Measurements from ENCODE around the gene BOD1L2. TPM values are rescaled to one million over a fixed set of nuclear protein-coding genes. Genes with fewer than 3 reads are reported as not detected.

The BOD1L2 gene
- total and polyA plus RNA-seq, 9 donors = not detected

DNA sequence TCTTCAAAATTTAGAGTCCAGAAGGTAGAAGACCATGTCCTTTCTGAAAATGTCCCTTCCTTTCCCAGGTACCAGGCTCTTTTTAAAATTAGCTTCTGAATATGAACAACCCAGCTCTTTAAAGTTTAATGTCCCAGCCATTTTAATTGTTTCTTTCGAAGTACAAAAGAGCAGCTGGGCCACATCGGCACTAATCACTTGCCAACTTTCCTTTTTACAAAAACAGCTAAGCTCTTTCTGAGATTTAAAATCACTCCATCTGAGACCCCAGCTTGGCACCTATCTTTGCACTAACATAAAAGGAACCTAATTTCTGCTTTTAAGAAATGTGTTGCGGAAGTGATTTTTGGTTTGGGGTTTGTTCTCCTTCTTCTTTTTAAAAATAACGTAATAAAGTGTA lies 2.6 kb downstream of the BOD1L2 start:
- WGBS (ENCODE audit: insufficient coverage) = 50% methylated on average over 1 of the region's 4 CpGs

DNA sequence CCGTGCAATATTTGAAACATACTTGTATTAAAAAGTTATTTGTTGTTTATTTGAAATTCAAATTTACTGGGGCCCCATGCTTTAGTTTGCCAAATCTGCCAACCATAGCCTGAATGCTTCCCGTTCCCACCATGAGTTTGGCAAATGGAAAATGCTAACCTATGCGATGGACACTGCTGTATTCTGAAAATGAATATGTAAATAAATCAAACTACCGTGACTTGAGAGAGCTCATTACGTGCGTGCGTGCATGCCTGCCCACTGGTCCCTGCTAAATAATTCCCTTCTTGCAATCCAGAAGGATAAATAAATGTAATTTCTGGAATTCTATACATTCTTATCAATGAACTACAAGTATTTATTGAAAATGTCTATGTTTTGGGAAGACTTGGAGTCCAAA lies 3.2 kb downstream of the BOD1L2 start:
- peaks cover 12% of the 10 kb centered on the region for H3K4me1 ChIP-seq (ENCODE audit: control insufficient read depth, insufficient read depth, low read length)
- H3K36me3 ChIP-seq (ENCODE audit: control insufficient read depth, insufficient read depth, low read length) = no peaks in the 10 kb centered on the region
- WGBS (ENCODE audit: insufficient coverage) = no CpG with 5 or more reads among the region's 7 CpGs
- DNase-seq = no peak
- H3K27ac ChIP-seq (ENCODE audit: low read length) = no peak overlapping the region
- no peaks in the 10 kb centered on the region for H3K9me3 ChIP-seq (replicated peaks; ENCODE audit: control insufficient read depth, low read depth, low read length)
- no peak overlapping the region for H3K4me3 ChIP-seq (ENCODE audit: low read length)
- no peaks in the 10 kb centered on the region for H3K27me3 ChIP-seq (ENCODE audit: control insufficient read depth, insufficient read depth, low read length)

More for the DNA sequence above, 2.6 kb downstream of the BOD1L2 start:
- Histone ChIP-seq H3K9me3 (replicated peaks; ENCODE audit: control insufficient read depth, low read depth, low read length) (no peaks in the 10 kb centered on the region), H3K4me3 (ENCODE audit: low read length) (no peak overlapping the region), H3K36me3 (ENCODE audit: control insufficient read depth, insufficient read depth, low read length) (no peaks in the 10 kb centered on the region), H3K4me1 (ENCODE audit: control insufficient read depth, insufficient read depth, low read length) (peaks cover 12% of the 10 kb centered on the region), H3K27me3 (ENCODE audit: control insufficient read depth, insufficient read depth, low read length) (no peaks in the 10 kb centered on the region), H3K27ac (ENCODE audit: low read length) (no peak overlapping the region)
- peak; percentile 3 for DNase-seq

DNA sequence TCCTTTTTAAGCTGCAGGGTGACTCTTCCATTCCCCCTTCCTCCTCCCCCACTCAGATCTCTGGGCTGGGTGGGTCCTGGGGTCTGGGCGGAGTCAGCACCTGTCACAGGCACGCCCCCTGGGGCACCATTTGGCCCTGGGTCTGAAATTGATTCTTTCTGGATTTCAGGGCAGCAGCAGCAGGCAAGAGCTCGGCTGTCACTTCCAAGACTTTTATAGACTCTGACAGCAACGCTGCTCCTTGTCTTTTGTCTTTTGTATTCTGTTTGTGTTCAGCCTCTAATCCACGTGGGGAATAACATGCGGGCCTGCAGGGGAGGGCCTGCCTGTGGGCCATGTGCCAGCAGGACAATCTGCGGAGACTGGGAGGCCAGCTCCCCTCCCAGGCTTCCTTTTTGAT lies 3.9 kb downstream of the BOD1L2 start:
- 8% methylated on average over 6 of the region's 7 CpGs for WGBS (ENCODE audit: insufficient coverage)
- peak; percentile 37 for DNase-seq
- H3K4me1 ChIP-seq (ENCODE audit: control insufficient read depth, insufficient read depth, low read length) = peaks cover 12% of the 10 kb centered on the region

DNA sequence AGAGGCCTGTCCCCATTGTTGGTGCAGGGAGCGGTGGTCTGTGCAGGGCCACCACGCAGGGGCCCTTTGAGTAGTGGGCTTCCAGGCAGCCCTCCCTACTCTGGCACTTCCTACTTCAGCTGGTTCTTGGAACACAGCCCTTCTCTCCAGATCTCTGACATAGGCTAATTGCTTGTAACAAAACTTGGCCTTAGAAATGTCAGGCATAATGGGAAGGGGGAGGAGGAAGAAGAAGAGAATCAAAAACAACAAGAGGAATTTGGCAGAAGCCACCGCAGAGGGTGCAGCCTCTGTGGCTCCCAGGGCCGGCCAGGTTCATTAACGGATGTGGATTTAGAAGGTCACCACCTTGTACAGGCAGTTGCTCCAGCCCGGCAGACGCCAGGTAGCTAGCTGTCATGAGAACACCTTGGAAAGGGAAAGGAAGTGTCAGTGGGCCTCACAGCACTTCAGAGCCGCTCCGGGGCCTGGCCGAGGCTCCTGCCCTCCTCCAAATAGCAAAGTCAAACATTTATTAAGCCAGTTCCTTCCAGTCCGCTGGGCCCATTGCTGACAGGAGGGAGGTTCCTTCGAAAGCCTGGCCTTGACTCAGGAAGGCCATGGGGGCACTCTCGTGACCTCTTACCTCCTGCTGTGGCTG lies 7.4 kb downstream of the BOD1L2 start:
- no peak overlapping the region for H3K27ac ChIP-seq (ENCODE audit: low read length)
- no peak overlapping the region for H3K4me3 ChIP-seq (ENCODE audit: low read length)
- WGBS (ENCODE audit: insufficient coverage) = 62% methylated on average over 8 of the region's 13 CpGs
- H3K36me3 ChIP-seq (ENCODE audit: control insufficient read depth, insufficient read depth, low read length) = no peaks in the 10 kb centered on the region
- no peaks in the 10 kb centered on the region for H3K27me3 ChIP-seq (ENCODE audit: control insufficient read depth, insufficient read depth, low read length)
- peaks cover 12% of the 10 kb centered on the region for H3K4me1 ChIP-seq (ENCODE audit: control insufficient read depth, insufficient read depth, low read length)
- H3K9me3 ChIP-seq (replicated peaks; ENCODE audit: control insufficient read depth, low read depth, low read length) = no peaks in the 10 kb centered on the region
- no peak for DNase-seq

More for the DNA sequence above, 3.9 kb downstream of the BOD1L2 start:
- H3K27me3 ChIP-seq (ENCODE audit: control insufficient read depth, insufficient read depth, low read length) = no peaks in the 10 kb centered on the region
- H3K9me3 ChIP-seq (replicated peaks; ENCODE audit: control insufficient read depth, low read depth, low read length) = no peaks in the 10 kb centered on the region
- H3K4me3 ChIP-seq (ENCODE audit: low read length) = no peak overlapping the region
- peak overlapping the region; percentile 7 for H3K27ac ChIP-seq (ENCODE audit: low read length)
- no peaks in the 10 kb centered on the region for H3K36me3 ChIP-seq (ENCODE audit: control insufficient read depth, insufficient read depth, low read length)

DNA sequence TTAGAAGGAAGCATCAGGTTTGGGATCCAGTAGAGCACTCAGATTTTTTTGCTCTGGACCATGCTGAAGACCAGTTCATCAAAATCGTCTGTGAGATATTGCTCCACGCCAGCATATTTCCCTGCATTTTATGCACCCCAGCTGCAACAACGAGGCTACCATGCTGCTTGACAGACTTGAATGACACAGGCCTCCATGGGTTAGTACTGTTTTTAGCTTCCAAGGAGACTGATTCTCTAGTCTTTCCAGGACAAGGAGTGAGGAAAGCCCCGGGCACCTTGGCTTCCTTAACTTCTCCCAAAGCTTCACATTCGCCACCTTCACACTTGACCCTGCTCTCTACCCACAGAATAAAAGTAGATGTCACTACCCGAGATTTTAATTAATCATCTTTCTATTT lies 17.5 kb downstream of the BOD1L2 start:
- Histone ChIP-seq H3K36me3 (ENCODE audit: control insufficient read depth, insufficient read depth, low read length) (no peaks in the 10 kb centered on the region), H3K4me1 (ENCODE audit: control insufficient read depth, insufficient read depth, low read length) (no peaks in the 10 kb centered on the region), H3K9me3 (replicated peaks; ENCODE audit: control insufficient read depth, low read depth, low read length) (no peaks in the 10 kb centered on the region), H3K27ac (ENCODE audit: low read length) (no peak overlapping the region), H3K27me3 (ENCODE audit: control insufficient read depth, insufficient read depth, low read length) (no peaks in the 10 kb centered on the region), H3K4me3 (ENCODE audit: low read length) (no peak overlapping the region)
- no peak for DNase-seq
- WGBS (ENCODE audit: insufficient coverage) = 81% methylated on average over 4 of the region's 6 CpGs

DNA sequence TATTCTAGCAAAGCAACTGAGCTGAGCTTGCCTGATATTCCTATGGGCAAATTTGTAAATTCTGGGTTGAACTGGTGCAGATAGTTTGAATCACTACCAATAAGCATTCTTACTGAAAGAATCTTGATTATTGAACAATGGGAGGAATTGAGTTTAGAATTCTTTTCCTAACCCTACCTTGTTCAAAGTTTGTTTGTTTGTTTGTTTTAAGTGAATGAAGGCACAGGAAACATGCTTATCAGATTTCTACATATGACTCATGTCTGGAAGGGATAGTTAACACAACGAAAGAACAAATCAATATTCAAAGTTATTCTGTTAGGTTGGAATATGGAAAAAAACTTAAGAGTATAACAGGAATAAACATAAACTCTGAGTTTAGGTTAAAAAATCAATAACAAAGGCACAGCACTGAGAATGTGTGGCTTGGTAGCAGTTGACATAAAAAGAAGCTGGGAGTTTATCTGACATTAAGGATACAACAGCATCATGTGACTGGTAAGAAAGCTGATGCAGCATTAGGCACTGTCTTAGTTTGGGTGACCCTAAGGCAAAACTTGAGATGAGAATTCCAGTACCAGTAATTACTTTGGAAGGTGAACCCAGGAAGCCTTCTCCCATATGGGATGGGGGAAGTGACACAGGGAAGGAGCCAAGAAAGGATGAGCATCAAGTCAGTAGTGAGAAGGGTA lies 20.9 kb downstream of the BOD1L2 start:
- H3K4me1 ChIP-seq (ENCODE audit: control insufficient read depth, insufficient read depth, low read length) = no peaks in the 10 kb centered on the region
- no peak overlapping the region for H3K4me3 ChIP-seq (ENCODE audit: low read length)
- H3K27me3 ChIP-seq (ENCODE audit: control insufficient read depth, insufficient read depth, low read length) = no peaks in the 10 kb centered on the region
- no peaks in the 10 kb centered on the region for H3K9me3 ChIP-seq (replicated peaks; ENCODE audit: control insufficient read depth, low read depth, low read length)
- whole genome bisulfite sequencing (ENCODE audit: insufficient coverage) = no CpG with 5 or more reads among the region's 1 CpG
- H3K27ac ChIP-seq (ENCODE audit: low read length) = no peak overlapping the region
- no peak for DNase-seq
- no peaks in the 10 kb centered on the region for H3K36me3 ChIP-seq (ENCODE audit: control insufficient read depth, insufficient read depth, low read length)

DNA sequence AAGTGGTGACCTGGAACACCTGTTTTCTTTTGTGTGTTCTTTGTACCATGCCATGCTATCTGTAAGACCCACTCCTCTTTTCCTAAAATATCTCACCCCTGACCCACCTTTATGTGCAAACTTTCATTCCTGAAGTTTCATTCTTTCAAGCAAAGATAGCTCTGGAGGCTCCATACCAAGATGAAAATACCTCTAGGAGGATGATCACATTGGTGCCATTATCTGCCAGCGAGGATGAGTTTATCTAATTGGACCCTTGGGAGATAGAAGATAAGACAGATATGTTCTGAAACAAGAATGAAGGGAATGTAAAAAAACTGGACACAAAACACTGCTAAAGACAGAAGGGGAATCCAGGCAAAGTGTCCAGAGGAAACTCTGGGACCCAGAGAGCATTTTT lies 24.1 kb downstream of the BOD1L2 start:
- WGBS (ENCODE audit: insufficient coverage) = 56% methylated on average over 1 of the region's 1 CpG
- peaks cover 3% of the 10 kb centered on the region for H3K9me3 ChIP-seq (replicated peaks; ENCODE audit: control insufficient read depth, low read depth, low read length)
- no peaks in the 10 kb centered on the region for H3K27me3 ChIP-seq (ENCODE audit: control insufficient read depth, insufficient read depth, low read length)
- no peak overlapping the region for H3K4me3 ChIP-seq (ENCODE audit: low read length)
- no peak overlapping the region for H3K27ac ChIP-seq (ENCODE audit: low read length)
- no peak for DNase-seq
- no peaks in the 10 kb centered on the region for H3K36me3 ChIP-seq (ENCODE audit: control insufficient read depth, insufficient read depth, low read length)
- no peaks in the 10 kb centered on the region for H3K4me1 ChIP-seq (ENCODE audit: control insufficient read depth, insufficient read depth, low read length)

DNA sequence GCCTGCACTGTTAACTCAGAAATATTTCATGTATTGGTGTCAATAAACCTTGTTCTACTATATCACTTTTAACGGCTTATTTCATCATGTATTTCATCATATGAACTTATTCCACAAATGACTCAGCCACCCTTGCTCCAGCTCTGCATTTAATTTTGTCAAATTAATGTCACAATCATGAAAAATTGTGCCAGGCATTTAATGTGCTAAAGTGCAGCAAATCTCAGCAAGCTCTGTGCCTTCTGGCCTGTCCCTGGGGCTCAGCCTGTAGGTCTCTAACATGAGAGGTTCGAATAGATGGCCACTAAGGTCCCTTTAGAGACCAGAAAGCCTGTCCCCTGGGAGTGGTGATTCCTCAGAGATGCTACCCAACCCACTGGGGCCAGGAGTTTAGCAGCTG lies 28.6 kb downstream of the BOD1L2 start:
- no peaks in the 10 kb centered on the region for H3K36me3 ChIP-seq (ENCODE audit: control insufficient read depth, insufficient read depth, low read length)
- no peak for DNase-seq
- peaks cover 3% of the 10 kb centered on the region for H3K9me3 ChIP-seq (replicated peaks; ENCODE audit: control insufficient read depth, low read depth, low read length)
- H3K4me3 ChIP-seq (ENCODE audit: low read length) = no peak overlapping the region
- WGBS (ENCODE audit: insufficient coverage) = 62% methylated on average over 1 of the region's 2 CpGs
- H3K27me3 ChIP-seq (ENCODE audit: control insufficient read depth, insufficient read depth, low read length) = no peaks in the 10 kb centered on the region
- H3K4me1 ChIP-seq (ENCODE audit: control insufficient read depth, insufficient read depth, low read length) = no peaks in the 10 kb centered on the region
- H3K27ac ChIP-seq (ENCODE audit: low read length) = no peak overlapping the region

DNA sequence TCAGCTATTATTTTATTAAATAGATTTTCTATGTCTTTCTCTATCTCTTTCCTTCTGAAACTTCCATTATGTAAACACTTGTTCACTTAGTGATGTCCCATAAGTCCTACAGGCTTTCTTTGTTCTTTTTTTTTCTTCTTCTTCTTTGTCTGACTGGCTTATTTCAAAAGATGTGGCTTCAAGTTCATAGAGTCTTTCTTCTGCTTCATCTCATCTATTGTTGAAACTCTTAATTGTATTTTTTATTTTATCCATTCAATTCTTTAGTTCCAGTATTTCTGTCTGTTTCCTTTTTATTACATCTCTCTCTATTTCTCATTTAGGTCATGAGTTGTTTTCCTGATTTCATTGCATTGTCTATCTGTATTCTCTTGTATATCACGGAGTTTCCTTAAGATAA lies 38.5 kb downstream of the BOD1L2 start:
- Histone ChIP-seq H3K36me3 (ENCODE audit: control insufficient read depth, insufficient read depth, low read length) (no peaks in the 10 kb centered on the region), H3K27me3 (ENCODE audit: control insufficient read depth, insufficient read depth, low read length) (no peaks in the 10 kb centered on the region), H3K4me3 (ENCODE audit: low read length) (no peak overlapping the region), H3K4me1 (ENCODE audit: control insufficient read depth, insufficient read depth, low read length) (no peaks in the 10 kb centered on the region), H3K9me3 (replicated peaks; ENCODE audit: control insufficient read depth, low read depth, low read length) (peaks cover 19% of the 10 kb centered on the region), H3K27ac (ENCODE audit: low read length) (no peak overlapping the region)
- DNase-seq = no peak
- WGBS (ENCODE audit: insufficient coverage) = no CpG with 5 or more reads among the region's 1 CpG

DNA sequence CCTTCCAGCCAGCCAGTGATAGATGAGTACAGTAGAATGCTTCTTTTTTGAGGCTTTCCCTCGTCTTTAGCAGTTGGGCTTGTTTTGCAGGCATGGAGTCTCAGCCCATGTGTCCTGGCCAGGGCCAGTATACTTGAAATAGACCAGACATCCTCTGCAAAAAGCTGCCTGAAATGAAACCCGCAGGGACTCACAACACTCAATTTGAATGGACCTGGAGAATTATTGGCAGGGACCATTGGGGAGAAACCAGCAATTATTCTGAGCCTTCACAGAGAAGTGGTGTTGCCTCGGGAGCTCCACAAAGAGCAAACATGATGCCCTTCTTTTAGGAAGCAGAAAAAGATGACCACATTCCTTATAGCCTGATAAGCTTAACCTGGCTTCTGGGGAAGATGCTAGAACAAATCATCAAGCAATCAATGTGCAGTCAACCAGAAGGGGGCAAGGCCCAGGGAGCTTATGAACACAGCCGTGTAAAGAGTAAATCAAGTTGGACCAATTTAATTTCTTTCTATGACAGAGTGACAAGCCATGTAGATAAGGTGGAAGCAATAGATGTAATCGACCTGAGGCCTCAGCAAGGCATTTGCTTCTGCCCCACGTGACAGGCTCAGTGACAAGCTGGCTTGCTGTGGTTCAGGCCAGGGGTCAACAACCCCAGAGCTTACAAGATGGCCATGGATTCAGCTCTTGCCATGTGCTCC lies 42.1 kb downstream of the BOD1L2 start:
- Histone ChIP-seq H3K9me3 (replicated peaks; ENCODE audit: control insufficient read depth, low read depth, low read length) (peaks cover 19% of the 10 kb centered on the region), H3K4me1 (ENCODE audit: control insufficient read depth, insufficient read depth, low read length) (no peaks in the 10 kb centered on the region), H3K36me3 (ENCODE audit: control insufficient read depth, insufficient read depth, low read length) (no peaks in the 10 kb centered on the region), H3K27me3 (ENCODE audit: control insufficient read depth, insufficient read depth, low read length) (no peaks in the 10 kb centered on the region), H3K4me3 (ENCODE audit: low read length) (no peak overlapping the region), H3K27ac (ENCODE audit: low read length) (no peak overlapping the region)
- DNase-seq = no peak
- WGBS (ENCODE audit: insufficient coverage) = 68% methylated on average over 6 of the region's 6 CpGs
